Erythroblast (primary cell): ENCODE measurements around the gene ATF3.

Source experiments
- GATA1 ChIP-seq: IDR thresholded peaks from 2 replicates; pipeline ENCODE4 v1.6.1; 2011; ENCODE audit warnings: low read depth, mild to moderate bottlenecking, control low read depth, low read length, moderate library complexity
- POLR2A ChIP-seq: IDR thresholded peaks from 2 replicates; pipeline ENCODE4 v1.6.1; 2011; ENCODE audit warnings: mild to moderate bottlenecking, low read length

GRCh38 chr1:212637902-212638301, 29.3 kb downstream of the ATF3 start:
- TF ChIP-seq POLR2A (no peak), GATA1 (no peak)
